ENCODE data around the gene MT1G.
"Not testable (repeated sequence)": the region's sequence is repeated elsewhere in the genome, so short reads cannot be mapped to it uniquely, and the experiment has no call there.

Gene MT1G

DNA sequence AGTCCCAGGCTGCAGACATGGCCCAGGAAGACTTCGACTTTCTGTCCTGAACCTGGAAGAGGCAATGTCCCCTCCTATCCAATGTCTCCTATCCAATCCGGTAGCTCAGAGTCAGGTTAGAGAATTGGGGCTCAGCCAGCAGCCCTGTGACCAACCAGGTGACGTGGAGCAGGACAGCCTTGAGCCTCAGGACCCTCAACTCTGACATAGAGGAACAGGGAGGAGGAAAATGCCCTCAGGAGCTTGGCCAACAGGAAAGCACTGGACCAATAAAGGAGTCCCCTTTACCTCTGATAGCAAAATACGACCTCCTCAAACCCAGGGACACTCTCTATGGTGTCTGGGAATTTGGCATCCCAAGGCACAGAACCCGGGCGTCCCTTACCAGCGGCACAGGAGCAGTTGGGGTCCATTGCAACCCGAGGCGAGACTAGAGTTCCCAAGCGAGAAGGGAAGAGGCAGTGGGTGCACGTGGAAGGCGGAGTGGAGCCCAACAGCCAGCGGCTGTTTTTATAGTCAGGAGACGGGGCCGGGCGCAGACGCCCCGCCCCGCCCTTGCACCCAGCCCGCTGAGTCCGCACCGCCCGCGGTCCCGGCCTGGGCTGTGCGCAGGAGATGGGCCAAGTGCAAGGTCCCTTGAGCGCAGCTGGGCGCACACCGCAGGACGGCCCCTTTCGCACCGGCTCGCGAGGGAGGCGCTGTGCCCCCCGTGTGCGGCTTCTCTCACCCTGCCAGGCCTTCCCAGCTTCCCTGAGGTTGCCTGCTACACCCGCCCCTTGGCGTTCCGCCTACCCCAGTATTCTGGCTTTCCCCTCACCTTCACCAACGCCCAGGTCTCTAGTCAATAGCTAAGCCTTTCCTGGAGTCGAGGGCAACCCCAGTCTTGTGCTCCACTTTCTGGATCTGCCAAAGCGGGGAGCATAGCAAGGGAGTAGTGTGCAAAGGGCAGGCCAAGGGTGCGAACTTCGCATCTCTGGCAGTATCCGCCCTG, at the start of gene MT1G:
TSS of gene MT1G (minus strand) at position 485 of the 991 bp plus-strand sequence. CDS start at position 413, 72 bp downstream.
- peak; percentile 6 for DNase-seq

DNA sequence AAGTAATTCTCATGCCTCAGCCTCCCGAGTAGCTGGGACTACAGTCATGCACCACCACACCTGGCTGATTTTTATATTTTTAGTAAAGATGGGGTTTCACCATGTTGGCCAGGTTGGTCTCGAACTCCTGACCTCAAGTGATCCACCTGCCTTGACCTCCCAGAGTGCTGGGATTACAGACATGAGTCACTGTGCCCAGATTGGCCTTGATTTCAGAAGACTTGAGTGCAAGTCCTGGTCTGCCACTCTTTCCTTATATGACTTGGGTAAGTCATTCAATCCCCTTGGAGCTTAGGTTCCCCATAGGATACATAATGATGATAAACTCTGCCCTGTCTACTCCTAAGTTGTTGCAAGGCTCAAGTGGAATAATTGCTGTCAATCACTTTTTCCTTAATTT, 49.7 kb upstream of the MT1G start:
- DNase-seq, result not testable (repeated sequence)

GRCh38 chr16:56716761-56717160, 48.9 kb upstream of the MT1G start:
- DNase-seq, result no peak

DNA sequence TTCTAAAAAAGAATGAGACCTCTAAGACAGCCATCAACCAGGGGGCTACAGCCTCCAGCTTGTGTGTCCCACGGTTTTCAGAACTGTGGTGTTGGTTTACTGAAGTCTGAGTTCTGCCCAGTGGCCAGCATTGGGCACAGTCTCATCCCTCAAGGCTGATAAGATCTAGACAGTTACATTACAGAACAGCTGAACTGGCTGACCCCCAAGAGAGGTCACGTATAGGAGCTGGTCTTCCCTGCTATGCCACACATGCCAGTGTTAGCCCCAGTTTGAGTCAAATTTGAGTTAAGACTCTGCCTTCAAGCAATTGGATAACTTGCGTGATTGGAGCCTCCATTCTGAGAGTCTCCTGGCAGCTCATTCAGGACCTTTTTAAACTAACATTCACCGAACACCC, 47.3 kb upstream of the MT1G start:
- peak; percentile 51 for DNase-seq

DNA sequence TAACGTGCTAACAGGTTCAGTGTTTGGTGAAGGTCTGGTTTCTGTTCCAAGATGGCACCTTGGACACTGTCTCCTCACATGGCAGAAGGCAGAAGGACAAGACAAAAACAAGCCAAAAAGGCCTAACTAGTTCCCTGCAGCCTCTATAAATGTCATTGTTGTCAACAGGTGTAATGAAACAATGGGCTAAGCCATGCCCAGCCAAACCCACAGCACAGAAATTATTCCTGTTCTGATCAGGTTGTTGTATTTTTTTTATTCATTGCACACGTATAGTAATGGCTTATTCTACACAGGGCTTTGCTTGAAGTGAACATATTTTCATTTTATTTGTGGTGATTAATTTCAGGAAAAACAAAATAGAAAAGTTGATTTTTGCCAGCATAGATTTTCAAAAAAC, 45.9 kb upstream of the MT1G start:
- DNase-seq, result no peak

- DNase-seq, result no peak
These were observed 44.0 kb upstream of the MT1G start for GRCh38 chr16:56711862-56712261.

- no peak for DNase-seq
These were observed 42.4 kb upstream of the MT1G start for GRCh38 chr16:56710181-56710737.

DNA sequence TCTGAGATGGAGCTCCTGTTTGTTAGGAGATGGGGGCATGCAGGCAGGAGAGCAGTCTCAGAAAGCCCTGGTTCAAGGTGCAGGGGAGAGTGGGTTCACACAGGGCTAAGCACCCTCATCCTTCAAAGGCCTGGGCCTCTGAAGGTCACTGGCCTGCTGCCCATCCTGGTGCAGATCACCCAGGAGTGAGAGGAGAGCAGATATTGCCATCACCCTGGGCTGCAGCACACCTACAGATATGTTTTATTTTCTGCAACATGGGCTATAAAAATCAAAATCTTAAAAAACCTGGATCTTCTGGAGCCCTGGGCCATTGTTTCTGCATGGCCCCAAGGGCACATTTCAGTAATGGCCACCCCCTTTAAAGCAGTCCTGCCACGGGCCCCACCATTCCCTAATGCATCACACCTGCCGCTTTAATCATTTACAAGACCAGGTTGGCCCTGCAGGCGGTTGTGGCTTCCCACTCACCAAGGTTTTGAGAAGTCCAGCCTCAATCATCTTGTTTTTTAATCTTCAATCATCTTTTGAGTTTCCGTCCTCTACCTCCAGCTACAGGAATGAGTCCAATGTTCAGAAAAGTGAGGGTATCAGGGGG, 41.7 kb upstream of the MT1G start:
- no peak for DNase-seq

DNA sequence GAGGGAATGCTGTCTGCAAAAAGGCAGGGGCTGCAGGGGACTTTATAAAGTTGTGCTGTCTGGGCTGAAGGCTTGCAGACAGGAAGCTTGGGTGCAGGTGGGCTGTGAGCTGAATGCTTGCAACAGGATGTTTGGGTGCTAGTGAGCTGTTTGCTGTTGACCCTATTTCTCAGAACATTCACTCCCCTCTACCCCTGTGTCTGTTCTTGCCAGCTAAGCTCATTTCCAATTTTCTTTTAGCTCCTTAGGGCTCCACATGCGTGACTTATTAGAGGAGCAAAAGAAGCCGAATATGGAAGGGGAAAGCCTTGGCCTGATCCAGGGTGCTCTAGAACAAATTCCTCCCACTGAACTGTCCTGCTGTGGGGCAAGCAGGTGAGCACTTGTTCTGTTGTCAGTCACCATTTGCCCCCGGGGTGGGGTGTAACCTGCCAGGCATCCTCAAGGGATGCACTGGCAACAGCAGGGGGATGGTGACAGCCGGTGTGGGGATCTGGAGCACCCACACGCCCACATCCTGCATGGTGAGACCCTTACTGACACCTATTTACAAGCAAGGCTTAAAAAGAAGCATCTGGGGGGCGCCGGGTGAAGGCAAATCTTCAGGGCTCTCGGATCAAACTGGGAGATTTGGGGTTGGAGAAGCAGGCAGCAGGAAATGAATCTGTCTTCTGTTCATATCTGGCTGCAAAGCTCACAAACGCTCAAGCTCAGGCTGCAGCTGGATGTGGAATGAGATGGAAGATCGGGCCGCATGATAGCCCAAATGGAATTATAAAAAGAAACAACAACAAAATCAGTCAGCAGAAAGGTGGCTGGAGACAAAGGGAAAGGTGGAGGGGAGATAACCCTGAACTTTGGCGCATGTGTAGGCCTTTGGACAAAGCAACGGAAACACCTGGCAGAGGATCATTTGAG, 40.9 kb upstream of the MT1G start:
- no peak for DNase-seq

DNA sequence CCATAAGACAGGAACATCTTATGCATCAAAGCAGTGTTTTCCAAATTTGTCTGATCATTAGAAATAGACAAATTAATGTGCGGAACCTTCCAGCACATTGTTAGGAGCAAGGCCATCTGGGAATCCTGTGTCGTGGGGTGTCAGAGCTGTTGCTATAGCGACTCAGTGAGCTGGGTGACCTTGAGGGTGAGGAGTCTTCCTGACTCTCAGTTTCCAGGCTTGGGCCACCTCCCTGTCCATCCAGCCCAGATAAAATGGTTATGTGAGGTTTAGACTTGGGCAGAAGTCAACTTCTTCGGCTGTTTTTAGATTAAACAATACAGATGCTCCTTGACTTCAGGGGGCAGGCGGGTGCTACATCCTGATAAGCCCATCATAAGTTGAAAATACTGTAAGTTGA, 35.0 kb upstream of the MT1G start:
- peak; percentile 34 for DNase-seq

GRCh38 chr16:56701534-56701933, 33.7 kb upstream of the MT1G start:
- no peak for DNase-seq

DNA sequence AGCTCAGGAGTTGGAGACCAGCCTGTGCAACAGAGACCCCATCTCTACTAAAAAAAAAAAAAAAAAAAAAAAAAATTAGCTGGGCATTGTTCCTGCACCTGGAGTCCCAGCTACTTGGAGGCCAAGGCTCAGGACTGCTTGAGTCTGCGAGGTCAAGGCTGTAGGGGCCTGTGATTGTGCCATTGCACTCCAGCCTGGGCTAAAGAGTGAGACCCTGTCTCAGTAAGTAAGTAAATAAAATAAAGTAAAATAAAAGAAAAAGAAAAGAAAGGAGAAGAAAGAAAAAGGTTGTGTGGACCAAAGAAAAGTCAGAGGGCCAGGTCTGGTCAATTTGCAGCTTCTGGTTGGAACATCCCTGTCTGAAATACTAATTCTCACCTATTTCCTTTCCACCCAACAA, 32.8 kb upstream of the MT1G start:
- DNase-seq, result no peak

DNA sequence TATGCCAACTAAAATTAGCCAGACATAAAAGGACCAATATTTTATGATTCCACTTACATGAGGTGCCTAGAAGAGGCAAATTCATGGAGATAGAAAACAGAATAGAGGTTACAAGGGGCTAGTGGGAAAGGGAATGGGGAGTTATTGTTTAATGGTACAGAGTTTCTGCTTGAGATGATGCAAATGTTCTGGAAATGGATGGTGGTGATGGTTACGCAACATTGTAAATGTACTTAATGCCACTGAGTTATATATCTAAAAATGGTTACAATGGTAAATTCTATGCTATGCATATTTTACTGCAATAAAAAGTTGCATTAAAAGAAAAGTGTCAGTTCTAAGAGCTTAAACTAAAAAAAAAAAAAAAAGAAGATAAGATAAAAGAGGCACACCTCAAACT, 32.3 kb upstream of the MT1G start:
- DNase-seq, result no peak

DNA sequence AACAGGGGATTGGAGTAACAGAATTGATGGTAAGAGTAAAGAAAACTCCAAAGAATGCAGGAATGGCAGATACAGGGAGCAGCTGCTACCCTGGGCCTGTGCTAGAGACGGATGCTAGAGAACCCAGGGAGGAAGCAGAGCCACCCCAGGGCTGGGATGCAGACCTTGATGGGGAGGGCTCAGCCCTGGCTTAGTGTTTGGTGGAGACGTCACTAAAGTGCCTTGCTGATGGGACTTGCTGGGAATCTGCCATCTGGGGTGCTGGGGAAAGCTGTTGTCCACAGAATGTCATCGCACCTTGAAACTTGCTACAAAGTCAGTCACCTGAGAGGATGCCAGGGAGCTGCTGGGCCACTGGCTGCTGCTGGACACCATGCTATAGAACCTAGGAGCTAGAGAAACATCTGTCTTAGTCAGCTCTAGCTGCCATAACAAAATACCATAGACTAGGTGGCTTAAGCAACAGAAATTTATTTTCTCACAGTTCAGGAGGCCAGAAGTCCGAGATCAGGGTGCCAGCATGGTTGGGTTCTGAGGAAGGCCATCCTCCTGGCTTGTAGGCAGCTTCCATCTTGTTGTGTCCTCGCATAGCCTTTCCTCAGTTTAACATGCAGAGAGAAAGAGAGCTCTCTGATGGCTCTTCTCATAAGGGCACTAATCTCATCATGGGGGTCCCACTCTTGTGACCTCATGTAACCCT, 29.7 kb upstream of the MT1G start:
- no peak for DNase-seq

DNA sequence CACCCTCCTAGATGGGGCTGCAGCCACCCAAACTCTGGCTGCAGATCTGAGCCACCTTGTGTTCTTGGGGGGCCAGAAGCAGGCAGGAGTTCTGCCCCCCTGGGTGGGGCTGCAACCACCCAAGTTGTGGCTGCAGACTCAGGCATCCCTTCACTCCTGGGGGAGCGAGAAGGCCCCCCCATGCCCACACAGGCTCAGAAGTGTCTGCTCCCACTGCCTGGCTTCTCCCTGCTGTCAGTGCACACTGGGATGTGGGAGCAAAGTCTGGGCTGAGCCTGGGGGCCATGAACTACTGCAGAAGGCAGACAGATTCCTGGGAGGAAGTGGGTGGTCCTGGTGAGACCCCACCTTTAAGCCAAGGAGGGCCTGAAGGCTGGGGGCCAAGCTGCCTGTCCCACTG, 27.4 kb upstream of the MT1G start:
- no peak for DNase-seq

DNA sequence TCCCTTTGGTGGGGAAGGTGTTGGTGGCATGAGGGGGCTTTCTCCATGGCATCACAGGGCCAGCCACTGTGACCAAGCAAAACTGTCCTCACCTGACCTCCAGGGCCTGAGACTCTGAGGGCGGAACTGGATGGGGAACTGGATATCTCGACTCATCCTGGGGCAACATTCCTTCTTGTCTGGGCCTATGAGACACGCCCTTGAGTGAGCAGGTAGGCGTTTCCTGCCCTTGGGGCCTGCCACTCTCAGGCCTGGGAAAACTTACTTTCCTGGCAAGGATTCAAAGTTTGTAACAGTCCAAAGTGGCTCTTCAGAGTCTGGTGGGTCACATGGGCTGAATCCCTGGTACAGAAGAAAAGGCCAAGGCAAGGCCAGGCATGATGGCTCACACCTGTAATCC, 24.0 kb upstream of the MT1G start:
- no peak for DNase-seq

- no peak for DNase-seq
These were observed 22.7 kb upstream of the MT1G start for GRCh38 chr16:56690420-56691122.

- no peak for DNase-seq
These were observed 21.3 kb upstream of the MT1G start for GRCh38 chr16:56689171-56689570.

- DNase-seq, result no peak
These were observed 20.9 kb upstream of the MT1G start for GRCh38 chr16:56688762-56689161.

DNA sequence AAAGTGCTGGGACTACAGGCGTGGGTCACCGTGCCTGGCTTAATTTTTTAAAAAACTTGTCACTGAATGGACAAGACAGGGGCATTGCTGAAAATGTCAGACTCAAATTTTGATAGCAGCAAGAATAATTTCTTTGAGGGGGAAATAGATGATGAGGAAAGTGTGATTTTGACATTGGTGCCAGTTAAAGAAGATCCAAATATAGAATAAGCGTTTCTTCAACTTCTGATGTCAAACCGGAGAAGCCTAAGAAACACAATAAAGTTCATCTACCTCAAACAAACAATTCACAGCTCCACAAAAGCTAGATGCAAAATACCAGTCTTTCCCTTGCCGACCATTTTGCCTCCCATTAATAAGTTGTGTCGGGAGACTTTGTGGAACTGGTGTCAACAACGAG, 18.9 kb upstream of the MT1G start:
- DNase-seq, result no peak

GRCh38 chr16:56684926-56685590, 17.2 kb upstream of the MT1G start:
- no peak for DNase-seq
